Activated T-cell treated with anti-CD3 and anti-CD28 coated beads for 4 hours (primary cell): ENCODE results near the gene C19orf85.

ENCODE experiments used
- DNase-seq: peaks from one replicate; pipeline ENCODE4 v3.0.0-alpha.2; 2020

C19orf85 gene

DNA sequence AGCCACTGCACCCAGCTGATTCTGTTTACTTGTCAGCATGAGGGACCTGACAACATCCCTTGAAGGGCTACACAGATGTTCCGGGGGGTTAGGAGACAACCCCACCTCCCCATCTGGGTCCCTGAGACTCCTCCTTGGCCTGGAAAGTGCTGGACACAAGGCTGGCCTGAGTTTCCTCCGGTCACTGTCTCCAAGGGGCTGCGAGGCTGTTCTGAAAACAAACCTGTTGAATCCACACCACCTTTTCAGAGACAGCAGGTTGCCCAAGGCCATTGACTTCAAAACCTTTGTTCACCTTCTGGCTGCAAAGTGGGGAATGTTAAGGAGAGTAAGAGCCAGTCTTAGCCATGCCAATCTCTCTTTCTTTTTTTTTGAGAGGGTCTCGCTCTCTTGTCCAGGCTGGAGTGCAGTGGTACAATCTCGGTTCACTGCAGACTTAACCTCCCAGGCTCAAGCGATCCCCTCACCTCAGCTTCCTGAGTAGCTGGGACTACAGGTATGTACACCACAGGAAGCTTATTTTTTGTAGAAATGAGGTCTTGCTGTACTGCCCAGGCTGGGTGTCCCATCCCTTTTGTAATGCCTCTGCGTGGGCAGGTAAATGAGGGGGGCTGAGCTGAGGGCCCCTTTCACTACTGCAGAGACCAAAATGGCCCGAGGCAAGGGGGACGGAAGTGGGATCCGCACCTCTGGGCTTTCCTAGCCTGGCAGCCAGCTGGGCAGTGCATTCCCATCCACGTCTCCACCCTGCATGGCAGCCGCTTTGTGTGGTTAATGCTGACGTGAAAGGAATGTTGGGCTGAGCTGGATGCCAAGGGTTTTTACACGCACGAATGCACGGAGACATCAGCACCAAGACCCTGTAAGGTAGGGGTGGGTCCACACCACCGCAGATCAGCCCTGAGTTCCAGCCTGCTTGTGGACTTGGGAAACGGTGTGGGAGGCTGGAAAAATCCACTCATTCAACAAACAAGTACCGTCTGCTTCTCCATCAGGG lies 10.0 kb upstream of the C19orf85 start:
- DNase-seq, result no peak

DNA sequence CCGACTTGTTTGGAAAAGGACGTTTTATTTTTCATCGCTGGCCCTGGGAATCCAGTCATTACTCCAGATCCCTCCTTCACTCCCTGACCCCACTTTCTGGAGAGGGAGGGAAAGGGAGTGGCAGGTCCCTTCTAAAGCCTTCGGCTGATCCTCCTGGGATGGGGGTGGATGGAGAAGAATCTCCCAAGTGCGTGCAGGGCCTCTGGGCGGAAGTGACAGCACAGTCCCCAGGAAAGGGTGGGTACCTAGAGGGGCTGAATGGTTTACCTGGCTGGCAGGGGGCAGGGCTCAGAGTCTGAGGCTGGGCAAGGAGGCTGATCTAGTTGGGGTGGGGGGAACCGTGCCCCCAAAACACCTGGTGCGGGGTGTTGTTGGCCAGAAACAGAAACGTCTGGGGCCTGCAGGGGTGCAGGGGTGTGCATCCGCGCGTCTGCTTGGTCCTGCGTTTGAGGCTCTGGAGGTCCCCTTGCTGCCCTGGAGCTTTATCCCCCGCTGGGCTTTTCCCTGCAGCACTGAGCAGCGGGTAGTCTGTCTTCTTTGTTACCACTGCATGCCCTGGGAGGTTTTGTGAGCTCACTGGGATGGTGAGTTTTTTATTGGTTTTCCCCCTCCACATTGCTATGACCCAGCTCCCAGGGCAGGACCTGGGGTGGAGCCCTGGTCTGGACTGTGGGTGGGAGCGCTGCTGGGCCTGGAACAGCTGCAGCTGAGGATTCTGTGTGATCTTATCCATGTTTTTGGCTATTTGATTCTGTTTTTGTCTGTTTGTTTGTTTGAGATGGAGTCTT lies 8.9 kb upstream of the C19orf85 start:
- DNase-seq, result no peak

DNA sequence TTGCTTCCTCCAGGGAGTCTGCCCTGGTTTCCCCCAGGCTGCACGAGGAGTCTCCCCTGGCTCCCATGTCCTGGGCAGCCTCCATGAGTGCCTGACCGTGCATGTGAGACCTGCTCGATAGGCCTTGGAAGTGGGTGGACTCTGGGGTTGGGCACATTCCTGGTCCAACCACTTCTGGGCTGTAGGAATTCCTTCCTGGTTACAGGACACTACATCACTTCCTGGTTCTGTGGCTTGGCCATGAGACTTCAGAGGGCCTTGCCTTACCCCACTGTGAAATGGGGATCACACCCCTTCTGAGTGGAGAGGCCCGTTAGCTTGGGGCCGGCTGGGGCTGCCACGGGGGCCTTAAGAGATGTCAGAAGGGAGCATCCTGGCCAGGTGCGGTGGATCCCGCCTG lies 7.9 kb upstream of the C19orf85 start:
- no peak for DNase-seq

DNA sequence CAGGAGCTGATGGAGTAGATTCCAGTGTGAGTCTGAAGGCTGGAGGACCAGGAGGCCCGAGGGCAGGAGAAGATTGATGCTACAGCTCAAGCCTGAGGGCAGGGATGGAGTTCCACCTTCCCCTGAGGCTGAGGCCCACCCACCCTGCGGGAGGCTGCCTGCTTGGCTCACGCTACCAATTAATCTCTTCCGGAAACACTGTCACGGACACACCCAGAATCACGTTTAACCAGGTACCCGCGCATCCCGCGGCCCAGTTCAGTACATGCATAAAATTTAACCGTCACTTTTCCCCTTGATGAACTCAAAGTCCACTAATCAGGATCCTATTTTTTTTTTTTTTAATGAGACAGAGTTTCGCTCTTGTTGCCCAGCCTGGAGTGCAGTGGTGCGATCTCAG lies 6.7 kb upstream of the C19orf85 start:
- DNase-seq, result no peak

DNA sequence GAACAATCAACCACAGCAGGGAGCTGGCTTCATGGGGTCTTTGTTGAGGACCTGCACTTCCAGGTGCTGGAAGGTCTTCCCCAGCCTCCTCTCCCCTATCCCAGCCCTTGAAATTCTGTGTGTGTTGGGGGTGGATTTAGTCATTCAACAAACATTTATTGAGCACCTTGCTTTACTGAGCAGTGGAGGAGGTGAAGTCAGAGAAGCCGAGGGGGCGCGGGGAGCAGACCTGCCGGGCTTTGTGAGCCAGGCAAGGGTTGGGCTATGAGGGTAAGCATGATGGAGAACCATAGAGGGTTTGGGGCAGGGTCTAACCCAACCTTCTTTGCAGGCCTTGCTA lies 3.5 kb upstream of the C19orf85 start:
- no peak for DNase-seq

DNA sequence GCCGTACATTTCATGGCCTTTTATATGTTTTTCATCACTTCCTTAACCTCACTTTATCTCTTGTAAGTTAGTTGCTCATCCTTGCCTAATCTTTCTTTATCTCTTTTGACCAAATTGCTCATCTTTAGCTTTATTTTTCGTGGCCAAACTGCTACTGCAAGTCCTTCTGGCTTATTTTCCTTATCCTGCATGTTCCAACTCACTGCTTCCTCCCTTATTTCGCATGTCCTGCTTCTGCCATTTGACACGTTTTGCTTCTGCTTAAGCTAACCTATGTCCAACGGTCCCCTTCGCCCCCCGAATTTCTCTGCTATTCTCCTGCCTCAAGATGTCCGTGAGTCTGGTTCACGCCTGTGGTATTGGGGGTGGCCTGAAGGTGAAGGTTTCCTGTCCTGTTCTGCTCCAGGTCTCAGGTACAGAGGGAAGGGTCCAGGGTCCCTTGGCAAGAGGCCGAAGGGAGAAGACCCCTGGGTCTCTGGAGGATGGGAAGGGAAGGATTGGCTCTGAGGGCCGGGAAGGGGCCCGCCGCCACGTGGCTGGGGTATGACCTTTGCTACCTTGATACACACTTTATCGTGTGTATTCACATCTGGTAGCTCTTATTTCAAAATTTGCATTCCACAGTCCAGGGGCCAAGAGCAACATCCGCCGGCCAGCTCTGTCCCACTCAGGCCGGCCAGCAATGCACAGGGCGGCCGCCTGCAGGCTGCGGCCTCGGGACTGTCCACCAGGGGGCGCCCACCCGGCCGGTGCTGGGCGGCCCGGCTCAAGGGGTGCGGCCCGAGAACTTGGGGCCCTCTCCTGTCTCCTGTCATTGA lies 2.9 kb upstream of the C19orf85 start:
- peak; percentile 54 for DNase-seq

DNA sequence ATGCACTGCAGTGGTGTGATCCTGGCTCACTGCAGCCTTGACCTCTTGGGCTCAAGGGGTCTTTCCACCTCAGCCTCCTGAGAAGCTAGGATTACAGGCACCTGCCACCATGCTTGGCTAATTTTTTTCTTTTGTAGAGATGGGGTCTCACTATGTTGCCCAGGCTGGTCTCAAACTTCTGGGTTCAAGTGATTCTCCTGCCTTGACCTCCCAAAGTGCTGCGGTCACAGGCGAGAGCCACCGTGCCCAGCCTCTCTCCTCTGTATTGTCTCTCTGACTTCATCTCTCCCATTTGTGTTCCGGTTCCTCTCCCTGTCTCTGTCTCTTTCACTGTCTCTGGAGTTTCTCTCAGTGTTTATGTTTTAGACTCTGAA lies 1.7 kb upstream of the C19orf85 start:
- DNase-seq, result no peak

DNA sequence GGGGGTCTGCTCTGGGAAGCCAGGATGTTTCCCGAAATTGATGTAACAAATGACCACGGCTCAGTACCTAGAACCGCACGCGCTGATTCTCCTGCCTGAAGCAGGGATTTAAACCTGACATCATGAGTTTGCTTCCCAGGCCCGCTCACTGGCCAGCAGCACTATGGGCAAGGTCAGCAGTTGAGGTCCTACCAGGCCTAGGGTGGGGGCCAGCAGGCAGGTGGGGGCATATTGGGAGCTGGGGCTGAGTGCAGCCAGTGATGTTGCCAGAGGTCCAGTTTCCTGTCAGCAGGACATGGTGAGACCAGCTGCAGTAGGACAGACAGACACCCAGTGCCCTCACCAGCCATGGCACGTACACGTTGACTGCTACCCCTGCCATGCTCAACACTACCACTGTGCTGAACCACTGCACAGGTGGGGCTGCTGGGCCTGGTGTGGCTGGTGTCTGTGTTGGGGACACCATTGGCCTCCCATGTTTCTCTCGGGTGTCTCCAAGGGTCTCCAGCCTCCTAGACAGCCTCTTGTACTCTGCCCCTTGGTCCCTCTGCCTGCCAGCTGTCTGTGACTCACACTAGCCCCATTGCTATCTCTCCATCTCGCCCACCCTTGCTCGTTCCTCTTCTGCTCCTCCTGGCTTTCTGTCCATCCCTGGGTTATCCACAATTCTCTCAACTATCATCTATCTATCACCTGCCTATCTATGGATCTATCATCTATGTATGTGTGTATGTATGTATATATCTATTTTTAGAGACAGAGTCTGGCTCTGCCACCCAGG lies 1.1 kb upstream of the C19orf85 start:
- DNase-seq, result no peak

DNA sequence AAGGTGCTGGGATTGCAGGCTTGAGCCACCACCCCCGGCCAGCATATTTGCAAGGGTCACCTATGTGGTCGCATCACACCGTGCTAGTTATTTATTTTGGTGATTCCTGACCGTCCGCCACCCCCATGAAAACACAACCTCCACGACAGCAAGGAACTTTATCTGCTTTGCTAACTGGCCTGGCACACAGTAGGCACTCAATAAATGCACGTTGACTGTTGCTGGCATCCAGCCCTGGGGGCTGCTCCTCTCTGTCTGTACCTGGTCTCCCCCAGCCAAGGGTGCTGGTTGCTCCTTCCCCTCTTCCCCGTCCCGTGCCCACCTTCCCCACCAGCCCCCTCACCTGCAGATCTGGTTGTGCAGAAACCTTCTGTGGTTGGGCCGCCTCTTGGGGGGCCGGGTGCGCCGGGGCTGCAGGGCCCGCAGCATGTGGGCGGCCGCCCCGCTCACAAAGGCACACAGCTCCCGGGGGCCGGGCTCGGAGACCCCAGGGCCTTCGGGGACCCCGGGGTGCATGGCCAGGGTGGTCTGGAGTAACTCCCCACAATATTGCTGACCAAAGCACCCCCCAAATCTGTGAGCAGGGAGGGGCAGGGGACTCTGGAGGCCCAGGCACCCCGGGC lies 401 bp downstream of the C19orf85 start:
- no peak for DNase-seq

DNA sequence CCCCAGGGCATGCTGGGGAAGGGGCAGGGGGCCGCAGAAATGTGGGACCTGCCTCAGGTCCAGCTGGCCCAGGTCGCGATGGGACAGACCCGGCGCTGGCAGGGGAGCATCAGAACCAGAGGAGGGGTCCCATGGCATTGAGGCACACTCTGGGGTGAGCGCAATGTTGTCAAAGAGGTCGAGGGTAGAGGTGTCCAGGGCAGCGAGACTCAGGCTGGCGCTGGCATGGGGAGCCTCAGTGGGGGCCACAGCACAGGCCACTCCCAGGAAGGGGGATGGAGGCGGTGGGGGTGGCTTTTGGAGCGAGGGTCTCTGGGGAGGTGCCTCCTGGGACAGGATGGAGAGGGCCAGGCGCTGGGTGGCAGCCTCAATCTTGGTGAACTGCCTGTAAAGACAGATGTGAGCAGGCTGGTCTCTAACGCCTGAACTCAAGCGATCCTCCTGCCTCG lies 944 bp downstream of the C19orf85 start:
- DNase-seq, result no peak

DNA sequence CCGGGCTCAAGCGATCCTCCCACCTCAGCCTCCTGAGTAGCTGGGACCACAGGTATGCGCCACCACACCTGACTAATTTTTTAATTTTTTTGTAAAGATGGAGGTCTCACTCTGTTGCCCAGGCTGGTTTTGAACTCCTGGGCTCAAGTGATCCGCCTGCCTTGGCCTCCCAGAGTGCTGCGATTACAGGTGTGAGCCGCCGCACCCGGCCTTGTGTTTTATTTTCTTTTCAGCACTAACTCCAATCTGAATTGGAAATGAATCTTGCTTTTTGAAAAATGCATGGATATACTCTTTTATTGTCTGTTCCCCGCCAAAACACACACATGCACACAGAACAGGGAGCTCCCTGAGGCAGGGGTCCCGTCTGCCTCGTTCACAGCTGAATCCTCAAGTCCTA lies 1.8 kb downstream of the C19orf85 start:
- no peak for DNase-seq

DNA sequence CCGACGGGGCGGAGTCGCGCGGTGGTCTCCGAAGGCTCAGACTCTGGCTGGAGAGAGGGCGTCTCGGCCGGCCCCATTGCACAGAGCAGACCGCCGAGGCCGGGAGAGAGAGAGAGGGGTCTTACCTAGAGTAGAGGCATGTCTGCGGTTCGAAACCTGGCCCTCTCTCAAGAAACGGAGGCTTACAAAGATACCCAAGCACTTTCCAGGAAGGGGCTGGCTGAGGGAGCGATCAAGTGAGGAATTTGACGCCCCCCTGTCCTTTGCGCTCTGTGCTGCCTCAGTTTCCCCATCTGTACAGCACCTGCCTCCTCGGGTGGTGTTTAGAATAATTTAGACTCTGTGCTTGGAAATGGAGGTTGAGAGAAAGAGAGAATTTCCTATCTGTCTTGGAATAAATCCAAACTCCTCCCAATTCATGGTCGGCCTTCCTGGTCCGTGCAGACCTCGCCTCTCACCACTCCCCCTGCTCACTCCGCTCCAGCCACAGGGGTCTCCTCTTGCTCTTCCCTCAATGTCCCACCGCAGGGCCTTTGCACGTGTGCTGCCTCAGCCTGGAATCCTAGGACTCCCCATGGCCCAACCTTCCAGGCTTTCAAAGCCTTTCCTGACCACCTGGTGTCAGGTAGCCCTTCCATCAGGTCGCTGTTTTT lies 2.5 kb downstream of the C19orf85 start:
- no peak for DNase-seq

DNA sequence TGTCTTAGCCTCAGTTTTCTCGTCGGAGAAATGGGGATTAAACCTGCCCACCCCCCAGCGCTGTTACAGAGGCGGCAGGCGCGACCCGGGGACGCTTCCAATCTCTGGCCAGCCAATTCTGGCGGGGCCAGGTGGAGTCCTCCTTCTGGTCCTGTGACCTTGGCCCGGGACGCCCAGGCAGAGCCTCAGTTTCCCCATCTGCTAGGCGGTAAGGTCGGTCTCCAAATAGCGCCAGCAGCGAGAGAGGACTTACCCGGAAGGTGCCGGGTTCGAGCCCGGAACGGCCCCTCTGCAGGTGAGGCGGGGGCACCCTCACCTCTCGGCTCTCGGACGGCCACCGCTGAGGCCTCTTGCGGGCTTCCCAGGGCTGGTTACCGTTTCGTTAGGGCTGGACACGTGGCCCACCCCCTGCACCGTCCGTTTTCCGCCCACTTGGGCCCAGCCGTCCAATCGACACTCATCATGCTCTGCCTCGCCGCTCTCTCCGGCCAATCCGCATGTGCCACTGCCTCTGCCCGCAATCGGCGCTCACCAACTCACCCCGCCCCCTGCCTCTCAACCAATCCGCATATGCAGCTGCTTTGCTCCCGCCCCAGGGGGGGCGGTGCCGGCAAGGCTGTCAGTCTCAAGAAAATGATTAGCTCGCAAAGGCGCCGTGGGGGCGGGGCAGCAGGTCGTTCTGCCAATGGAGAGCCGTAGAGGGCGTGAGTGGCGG lies 3.1 kb downstream of the C19orf85 start, which contains the start of gene ISOC2:
Gene ISOC2, minus strand, starts transcription at position 384 of the 715 bp plus-strand sequence. CDS start 5,156 bp downstream, outside the sequence.
- peak; percentile 100 for DNase-seq

DNA sequence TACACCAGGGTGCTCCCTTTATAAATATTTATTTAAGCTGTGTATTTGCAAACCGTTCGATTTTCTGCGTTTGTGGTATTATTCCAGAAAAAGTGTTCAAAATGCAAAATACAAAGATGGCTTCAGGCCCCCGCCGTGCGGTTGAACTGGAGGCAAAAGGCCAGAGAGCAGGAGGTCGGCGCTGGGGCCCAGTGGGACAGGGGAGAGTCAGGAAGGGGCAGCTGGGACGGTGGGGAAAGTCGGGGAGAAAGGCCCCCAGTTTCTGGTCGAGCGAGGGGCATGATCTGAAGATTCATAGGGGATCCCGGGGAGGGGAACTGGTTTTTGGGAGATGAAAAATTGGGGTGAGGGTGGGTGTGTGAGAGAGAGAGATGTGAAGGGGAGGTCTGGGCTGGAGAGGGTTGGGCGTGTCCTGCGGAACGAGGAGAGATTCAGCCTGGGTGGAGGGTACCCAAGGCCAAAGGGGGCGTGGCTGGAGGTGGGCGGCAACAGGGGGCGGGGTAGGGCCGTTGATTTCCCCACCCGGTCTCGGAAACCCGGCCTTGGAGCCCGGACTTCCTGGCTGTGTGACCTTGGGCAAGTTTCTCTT lies 3.8 kb downstream of the C19orf85 start:
- DNase-seq, result no peak

DNA sequence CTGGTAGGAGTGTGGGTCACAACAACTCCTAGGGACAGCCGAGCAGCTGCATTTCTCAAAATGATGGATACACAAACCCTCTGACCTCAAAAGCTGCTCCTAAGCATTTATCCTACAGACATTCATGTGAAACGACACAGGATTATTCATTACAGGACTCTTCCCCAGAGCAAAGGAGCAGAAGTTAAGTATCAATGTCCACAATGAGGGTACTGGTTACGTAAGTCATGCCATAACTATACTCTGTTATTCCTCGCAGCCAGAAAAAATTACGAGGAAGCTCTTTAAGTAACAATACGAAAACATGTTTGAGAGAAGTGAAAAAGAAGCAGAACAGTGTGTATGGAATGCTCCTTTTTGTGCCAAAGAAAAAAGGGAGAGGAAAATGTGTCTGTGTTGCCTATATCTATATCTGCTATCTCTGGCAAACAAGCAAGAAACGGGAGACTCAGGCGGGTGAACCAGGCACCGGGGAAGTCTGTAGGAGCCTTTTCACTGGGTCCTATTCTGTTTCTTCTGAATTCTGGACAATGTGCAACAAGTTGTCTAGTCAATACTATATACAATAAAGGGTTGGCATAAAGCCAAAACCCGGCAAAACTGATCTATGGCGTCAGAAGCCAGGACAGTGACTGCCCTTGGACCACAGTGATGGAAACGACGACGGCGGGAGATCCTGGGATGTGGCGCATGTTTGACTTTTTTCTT lies 4.4 kb downstream of the C19orf85 start:
- no peak for DNase-seq

DNA sequence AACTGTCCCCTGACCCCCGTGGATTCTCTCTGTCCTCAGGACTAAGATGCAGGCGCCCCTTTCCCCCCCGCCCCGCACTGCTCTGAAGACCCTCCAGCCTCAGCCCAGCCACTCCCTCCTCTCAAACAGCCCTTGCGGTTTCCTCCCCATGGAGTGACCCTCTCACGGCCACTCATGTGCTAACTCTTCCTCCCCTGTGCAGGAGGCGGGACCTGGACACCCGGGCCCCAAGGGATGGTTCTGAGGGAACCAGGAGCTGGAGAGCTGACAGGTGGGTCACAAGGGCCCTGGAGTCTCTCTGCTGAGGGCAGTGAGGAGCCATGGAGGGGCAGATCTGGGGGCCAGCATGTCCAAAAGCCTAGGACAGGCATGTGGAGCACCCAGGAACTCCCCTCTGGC lies 5.0 kb downstream of the C19orf85 start:
- no peak for DNase-seq

DNA sequence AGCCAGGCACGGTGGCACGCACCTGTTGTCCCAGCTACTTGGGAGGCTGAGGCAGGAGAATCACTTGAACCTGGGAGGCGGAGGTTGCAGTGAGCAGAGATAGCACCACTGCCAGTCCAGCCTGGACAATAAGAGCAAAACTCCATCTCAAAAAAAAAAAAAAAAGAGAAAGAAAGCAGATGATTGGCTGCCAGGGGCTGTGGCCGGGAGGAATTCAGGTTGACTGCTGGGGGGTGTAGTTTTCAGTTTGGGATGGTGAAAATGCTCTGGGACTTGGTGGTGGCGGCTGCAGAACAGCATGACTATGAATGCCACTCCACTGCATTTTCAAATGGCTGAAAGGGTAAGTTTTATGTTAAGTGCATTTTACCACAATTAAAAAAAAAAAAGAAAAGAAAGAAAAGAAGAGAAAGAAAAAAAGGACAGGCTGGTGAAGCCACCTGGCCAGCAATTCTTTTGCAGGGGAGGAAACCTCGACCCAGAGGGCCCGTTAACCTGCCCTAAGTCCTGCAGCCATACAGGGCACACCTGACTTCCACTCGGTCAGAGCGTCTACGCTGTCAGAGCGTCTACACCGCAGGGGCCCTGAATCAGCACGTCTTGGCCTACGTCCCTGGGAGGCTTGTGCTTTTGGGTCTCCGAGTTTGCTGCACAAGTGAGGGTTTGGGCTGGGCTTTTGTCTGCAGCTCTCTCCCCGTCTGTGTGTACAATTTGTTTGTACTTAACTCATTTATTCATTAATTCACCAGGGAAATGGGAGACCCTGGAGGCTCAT lies 6.7 kb downstream of the C19orf85 start:
- no peak for DNase-seq

DNA sequence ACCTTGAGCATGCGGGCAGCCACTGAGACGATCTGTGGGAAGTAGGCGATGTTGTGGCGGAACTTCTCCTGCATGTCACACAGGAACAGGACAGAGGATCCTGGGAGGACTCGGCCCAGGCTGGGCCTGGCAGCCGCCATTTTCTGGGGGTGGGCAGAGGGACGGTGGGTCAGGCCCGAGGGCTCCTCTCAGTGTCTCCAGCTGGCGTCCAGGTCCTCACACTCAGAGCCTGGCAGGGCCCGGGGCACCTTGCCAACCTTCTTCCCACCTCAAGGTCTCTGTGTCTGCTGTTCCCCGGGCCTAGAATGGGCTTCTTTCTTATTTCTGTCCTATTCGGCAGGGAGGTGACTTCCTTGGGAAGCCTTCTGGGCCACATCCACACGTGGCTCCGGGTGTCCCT lies 8.2 kb downstream of the C19orf85 start:
- DNase-seq, result no peak
